ENCODE results near the gene PPP3CA. TPM values are rescaled to one million over a fixed set of nuclear protein-coding genes. Genes with fewer than 3 reads are reported as not detected.
A peak's percentile ranks its signal among the peaks of the same experiment; 100 is the strongest.

The PPP3CA gene
- total RNA-seq, 1 experiment from 2014 or later, result 133 TPM

DNA sequence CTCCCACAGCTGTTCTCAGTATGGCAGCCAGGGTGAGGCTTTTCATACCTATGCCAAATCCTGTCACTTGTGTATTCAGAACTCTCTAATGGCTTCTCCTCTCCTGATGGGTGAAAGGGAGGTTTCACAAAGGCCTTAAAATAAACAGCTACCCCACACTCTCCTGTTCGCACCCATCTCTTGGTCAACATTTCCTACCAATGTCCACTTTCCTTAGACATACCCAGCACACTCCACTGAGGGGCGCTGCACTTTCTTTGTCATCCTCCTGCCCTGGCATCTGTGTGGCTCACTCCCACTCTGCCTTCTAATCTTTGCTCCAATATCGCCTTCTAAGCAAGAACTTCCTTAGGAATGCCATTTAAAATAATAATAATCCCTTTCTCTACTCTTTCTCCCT lies 313.3 kb downstream of the PPP3CA start:
- H3K27ac ChIP-seq (ENCODE audit: low read depth, low read length), result peak overlapping the region; percentile 4; the same call in 1 of the 2 replicates
- H2AFZ ChIP-seq (ENCODE audit: low read depth, low read length, poor library complexity, severe bottlenecking), result no peak overlapping the region
- no peak overlapping the region for H3K4me2 ChIP-seq (ENCODE audit: low read length)
- ChIA-PET POLR2A (no interaction called here), CTCF (interaction anchor here (1.2 to 1.6 kb wide), 2 partner anchors 10 to 14 kb away, joined by 5 to 8 read pairs; no protein-coding TSS in a partner anchor), RAD21 (ENCODE audit: low non-redundant PET in 1 of 2, low total read pairs in 2 of 2, uncharacterized antibody in 2 of 2, unreplicated experiment in 2 of 2) (no interaction called here)
- H3K9me3 ChIP-seq (ENCODE audit: control insufficient read depth in 1 of 2, insufficient read depth in 1 of 2, low read depth in 1 of 2, low read length in 2 of 2), result no peaks in the 10 kb centered on the region
- ATAC-seq, result peak; percentile 35; the same call in 1 of the 2 replicates
- no peak for TF ChIP-seq ZFX (IDR thresholded peaks at IDR 0.05)
- TF ChIP-seq, protein P1, sequence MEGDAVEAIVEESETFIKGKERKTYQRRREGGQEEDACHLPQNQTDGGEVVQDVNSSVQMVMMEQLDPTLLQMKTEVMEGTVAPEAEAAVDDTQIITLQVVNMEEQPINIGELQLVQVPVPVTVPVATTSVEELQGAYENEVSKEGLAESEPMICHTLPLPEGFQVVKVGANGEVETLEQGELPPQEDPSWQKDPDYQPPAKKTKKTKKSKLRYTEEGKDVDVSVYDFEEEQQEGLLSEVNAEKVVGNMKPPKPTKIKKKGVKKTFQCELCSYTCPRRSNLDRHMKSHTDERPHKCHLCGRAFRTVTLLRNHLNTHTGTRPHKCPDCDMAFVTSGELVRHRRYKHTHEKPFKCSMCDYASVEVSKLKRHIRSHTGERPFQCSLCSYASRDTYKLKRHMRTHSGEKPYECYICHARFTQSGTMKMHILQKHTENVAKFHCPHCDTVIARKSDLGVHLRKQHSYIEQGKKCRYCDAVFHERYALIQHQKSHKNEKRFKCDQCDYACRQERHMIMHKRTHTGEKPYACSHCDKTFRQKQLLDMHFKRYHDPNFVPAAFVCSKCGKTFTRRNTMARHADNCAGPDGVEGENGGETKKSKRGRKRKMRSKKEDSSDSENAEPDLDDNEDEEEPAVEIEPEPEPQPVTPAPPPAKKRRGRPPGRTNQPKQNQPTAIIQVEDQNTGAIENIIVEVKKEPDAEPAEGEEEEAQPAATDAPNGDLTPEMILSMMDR (IDR thresholded peaks at IDR 0.05 in 2 of 3, conservative IDR thresholded peaks at IDR 0.05 in 1 of 3; ENCODE audit: borderline replicate concordance in 1 of 3, insufficient read depth in 1 of 3, low read depth in 2 of 3, low read length in 2 of 3), result peak; percentile 23 to 68 (median 57); a peak in 5 of 6 replicates
- no peak for TF ChIP-seq JUND (IDR thresholded peaks at IDR 0.05)
- TF ChIP-seq FOSL1 (IDR thresholded peaks at IDR 0.05; ENCODE audit: low read depth), result no peak
- TF ChIP-seq SP1 (IDR thresholded peaks at IDR 0.05; ENCODE audit: low read depth), result no peak
- TF ChIP-seq EZH2phosphoT487 (IDR thresholded peaks at IDR 0.05; ENCODE audit: borderline replicate concordance), result no peak
- TF ChIP-seq, protein P2, sequence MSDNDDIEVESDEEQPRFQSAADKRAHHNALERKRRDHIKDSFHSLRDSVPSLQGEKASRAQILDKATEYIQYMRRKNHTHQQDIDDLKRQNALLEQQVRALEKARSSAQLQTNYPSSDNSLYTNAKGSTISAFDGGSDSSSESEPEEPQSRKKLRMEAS (IDR thresholded peaks at IDR 0.05), result no peak
- TF ChIP-seq EZH2 (IDR thresholded peaks at IDR 0.05), result no peak
- TF ChIP-seq, protein P3, sequence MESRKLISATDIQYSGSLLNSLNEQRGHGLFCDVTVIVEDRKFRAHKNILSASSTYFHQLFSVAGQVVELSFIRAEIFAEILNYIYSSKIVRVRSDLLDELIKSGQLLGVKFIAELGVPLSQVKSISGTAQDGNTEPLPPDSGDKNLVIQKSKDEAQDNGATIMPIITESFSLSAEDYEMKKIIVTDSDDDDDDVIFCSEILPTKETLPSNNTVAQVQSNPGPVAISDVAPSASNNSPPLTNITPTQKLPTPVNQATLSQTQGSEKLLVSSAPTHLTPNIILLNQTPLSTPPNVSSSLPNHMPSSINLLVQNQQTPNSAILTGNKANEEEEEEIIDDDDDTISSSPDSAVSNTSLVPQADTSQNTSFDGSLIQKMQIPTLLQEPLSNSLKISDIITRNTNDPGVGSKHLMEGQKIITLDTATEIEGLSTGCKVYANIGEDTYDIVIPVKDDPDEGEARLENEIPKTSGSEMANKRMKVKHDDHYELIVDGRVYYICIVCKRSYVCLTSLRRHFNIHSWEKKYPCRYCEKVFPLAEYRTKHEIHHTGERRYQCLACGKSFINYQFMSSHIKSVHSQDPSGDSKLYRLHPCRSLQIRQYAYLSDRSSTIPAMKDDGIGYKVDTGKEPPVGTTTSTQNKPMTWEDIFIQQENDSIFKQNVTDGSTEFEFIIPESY (IDR thresholded peaks at IDR 0.05; ENCODE audit: extremely low read depth, insufficient replicate concordance, low read length), result no peak
- TF ChIP-seq YY1 (IDR thresholded peaks at IDR 0.05; ENCODE audit: extremely low read depth, insufficient replicate concordance, low read depth, low read length), result no peak
- TF ChIP-seq RAD21 (IDR thresholded peaks at IDR 0.05; ENCODE audit: low read depth), result peak; percentile 46
- TF ChIP-seq CBX3 (IDR thresholded peaks at IDR 0.05; ENCODE audit: low read depth), result peak; percentile 65; the same call in 1 of the 2 replicates
- no peak for TF ChIP-seq CEBPB (IDR thresholded peaks at IDR 0.05; ENCODE audit: low read depth)
- TF ChIP-seq, protein P4, sequence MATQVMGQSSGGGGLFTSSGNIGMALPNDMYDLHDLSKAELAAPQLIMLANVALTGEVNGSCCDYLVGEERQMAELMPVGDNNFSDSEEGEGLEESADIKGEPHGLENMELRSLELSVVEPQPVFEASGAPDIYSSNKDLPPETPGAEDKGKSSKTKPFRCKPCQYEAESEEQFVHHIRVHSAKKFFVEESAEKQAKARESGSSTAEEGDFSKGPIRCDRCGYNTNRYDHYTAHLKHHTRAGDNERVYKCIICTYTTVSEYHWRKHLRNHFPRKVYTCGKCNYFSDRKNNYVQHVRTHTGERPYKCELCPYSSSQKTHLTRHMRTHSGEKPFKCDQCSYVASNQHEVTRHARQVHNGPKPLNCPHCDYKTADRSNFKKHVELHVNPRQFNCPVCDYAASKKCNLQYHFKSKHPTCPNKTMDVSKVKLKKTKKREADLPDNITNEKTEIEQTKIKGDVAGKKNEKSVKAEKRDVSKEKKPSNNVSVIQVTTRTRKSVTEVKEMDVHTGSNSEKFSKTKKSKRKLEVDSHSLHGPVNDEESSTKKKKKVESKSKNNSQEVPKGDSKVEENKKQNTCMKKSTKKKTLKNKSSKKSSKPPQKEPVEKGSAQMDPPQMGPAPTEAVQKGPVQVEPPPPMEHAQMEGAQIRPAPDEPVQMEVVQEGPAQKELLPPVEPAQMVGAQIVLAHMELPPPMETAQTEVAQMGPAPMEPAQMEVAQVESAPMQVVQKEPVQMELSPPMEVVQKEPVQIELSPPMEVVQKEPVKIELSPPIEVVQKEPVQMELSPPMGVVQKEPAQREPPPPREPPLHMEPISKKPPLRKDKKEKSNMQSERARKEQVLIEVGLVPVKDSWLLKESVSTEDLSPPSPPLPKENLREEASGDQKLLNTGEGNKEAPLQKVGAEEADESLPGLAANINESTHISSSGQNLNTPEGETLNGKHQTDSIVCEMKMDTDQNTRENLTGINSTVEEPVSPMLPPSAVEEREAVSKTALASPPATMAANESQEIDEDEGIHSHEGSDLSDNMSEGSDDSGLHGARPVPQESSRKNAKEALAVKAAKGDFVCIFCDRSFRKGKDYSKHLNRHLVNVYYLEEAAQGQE (IDR thresholded peaks at IDR 0.05; ENCODE audit: low read depth), result no peak
- no peak for TF ChIP-seq TCF7L2 (IDR thresholded peaks at IDR 0.05; ENCODE audit: borderline replicate concordance, extremely low read depth, insufficient read depth, insufficient read length)
- no peaks in the 10 kb centered on the region for H3K27me3 ChIP-seq (ENCODE audit: insufficient read depth, low read length)
- no peak overlapping the region for H3K4me3 ChIP-seq (replicated peaks in 1 of 2; ENCODE audit: low read depth in 1 of 2, low read length in 2 of 2)
- BruUV-seq (replicated peaks), result no TSS peak
- no peak for DNase-seq (ENCODE audit: low read depth, low spot score)
- intact Hi-C loops (cut with micrococcal nuclease), result no loop called here
- peaks cover 57 to 76% of the 10 kb centered on the region in 2 experiments for H3K4me1 ChIP-seq (ENCODE audit: control insufficient read depth in 1 of 2, insufficient read depth in 2 of 2, low read length in 2 of 2)
- H4K20me1 ChIP-seq (ENCODE audit: insufficient read depth), result no peaks in the 10 kb centered on the region
- no peaks in the 10 kb centered on the region for H3K79me2 ChIP-seq (ENCODE audit: insufficient read depth, low read length)
- no peak overlapping the region for H3K9ac ChIP-seq (ENCODE audit: low read length)
- no peaks in the 10 kb centered on the region for H3K9me2 ChIP-seq (ENCODE audit: insufficient read depth)
- peaks cover 4 to 5% of the 10 kb centered on the region in 2 experiments; a peak in 3 of 4 replicates for H3K36me3 ChIP-seq (ENCODE audit: control insufficient read depth in 1 of 2, insufficient read depth in 2 of 2, low read length in 2 of 2)

All from HCT116 (cell line).